SU-DHL-6 (cell line): Measurements from ENCODE around the gene ZFR2.

Source experiments
- EZH2phosphoT487 ChIP-seq: fragments of 200-600 bp; sonication (generic), shearing (Covaris generic); conservative IDR thresholded peaks from 2 replicates; pipeline ENCODE4 v1.6.1; 2018; ENCODE audit warnings: mild to moderate bottlenecking, antibody characterized with exemption, low read length, moderate library complexity, mixed read lengths
- TF ChIP-seq, protein P1 (sequence below): fragments of 200-600 bp; sonication (generic); IDR thresholded peaks from one replicate; pipeline ENCODE4 v1.5.1; 2017; ENCODE audit warnings: antibody characterized with exemption, mild to moderate bottlenecking, low read length, moderate library complexity; ENCODE audit not compliant: insufficient read depth, poor library complexity, severe bottlenecking

- TF ChIP-seq, protein P1, sequence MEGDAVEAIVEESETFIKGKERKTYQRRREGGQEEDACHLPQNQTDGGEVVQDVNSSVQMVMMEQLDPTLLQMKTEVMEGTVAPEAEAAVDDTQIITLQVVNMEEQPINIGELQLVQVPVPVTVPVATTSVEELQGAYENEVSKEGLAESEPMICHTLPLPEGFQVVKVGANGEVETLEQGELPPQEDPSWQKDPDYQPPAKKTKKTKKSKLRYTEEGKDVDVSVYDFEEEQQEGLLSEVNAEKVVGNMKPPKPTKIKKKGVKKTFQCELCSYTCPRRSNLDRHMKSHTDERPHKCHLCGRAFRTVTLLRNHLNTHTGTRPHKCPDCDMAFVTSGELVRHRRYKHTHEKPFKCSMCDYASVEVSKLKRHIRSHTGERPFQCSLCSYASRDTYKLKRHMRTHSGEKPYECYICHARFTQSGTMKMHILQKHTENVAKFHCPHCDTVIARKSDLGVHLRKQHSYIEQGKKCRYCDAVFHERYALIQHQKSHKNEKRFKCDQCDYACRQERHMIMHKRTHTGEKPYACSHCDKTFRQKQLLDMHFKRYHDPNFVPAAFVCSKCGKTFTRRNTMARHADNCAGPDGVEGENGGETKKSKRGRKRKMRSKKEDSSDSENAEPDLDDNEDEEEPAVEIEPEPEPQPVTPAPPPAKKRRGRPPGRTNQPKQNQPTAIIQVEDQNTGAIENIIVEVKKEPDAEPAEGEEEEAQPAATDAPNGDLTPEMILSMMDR: no peak
- TF ChIP-seq EZH2phosphoT487: no peak
These were observed 13.2 kb upstream of the ZFR2 start for GRCh38 chr19:3882041-3882384.
